Measurements from ENCODE around the gene PRKRA. TPM values are rescaled to one million over a fixed set of nuclear protein-coding genes. Genes with fewer than 3 reads are reported as not detected.

The PRKRA gene
- total RNA-seq, 2 donors from 2014 or later = 59.8 to 67.7 TPM

GRCh38 chr2:178485356-178485755, 34.4 kb upstream of the PRKRA start:
- no peaks in the 10 kb centered on the region for H3K9me3 ChIP-seq
- H3K36me3 ChIP-seq = no peaks in the 10 kb centered on the region
- intact Hi-C loops (cut with DNase I) = no loop called here
- H3K4me1 ChIP-seq (replicated peaks) = peaks cover 2% of the 10 kb centered on the region
- H3K27me3 ChIP-seq (replicated peaks; ENCODE audit: insufficient read depth) = no peaks in the 10 kb centered on the region
- H3K4me3 ChIP-seq = no peak overlapping the region
- WGBS = 68% methylated on average over 3 of the region's 3 CpGs
- no peak overlapping the region for H3K27ac ChIP-seq
- TF ChIP-seq, protein P1, sequence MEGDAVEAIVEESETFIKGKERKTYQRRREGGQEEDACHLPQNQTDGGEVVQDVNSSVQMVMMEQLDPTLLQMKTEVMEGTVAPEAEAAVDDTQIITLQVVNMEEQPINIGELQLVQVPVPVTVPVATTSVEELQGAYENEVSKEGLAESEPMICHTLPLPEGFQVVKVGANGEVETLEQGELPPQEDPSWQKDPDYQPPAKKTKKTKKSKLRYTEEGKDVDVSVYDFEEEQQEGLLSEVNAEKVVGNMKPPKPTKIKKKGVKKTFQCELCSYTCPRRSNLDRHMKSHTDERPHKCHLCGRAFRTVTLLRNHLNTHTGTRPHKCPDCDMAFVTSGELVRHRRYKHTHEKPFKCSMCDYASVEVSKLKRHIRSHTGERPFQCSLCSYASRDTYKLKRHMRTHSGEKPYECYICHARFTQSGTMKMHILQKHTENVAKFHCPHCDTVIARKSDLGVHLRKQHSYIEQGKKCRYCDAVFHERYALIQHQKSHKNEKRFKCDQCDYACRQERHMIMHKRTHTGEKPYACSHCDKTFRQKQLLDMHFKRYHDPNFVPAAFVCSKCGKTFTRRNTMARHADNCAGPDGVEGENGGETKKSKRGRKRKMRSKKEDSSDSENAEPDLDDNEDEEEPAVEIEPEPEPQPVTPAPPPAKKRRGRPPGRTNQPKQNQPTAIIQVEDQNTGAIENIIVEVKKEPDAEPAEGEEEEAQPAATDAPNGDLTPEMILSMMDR (IDR thresholded peaks at IDR 0.05) = no peak
- no peak for TF ChIP-seq POLR2A (IDR thresholded peaks at IDR 0.05)
- no peak for TF ChIP-seq POLR2AphosphoS5 (IDR thresholded peaks at IDR 0.05)
- DNase-seq (ENCODE audit: low spot score) = no peak

DNA sequence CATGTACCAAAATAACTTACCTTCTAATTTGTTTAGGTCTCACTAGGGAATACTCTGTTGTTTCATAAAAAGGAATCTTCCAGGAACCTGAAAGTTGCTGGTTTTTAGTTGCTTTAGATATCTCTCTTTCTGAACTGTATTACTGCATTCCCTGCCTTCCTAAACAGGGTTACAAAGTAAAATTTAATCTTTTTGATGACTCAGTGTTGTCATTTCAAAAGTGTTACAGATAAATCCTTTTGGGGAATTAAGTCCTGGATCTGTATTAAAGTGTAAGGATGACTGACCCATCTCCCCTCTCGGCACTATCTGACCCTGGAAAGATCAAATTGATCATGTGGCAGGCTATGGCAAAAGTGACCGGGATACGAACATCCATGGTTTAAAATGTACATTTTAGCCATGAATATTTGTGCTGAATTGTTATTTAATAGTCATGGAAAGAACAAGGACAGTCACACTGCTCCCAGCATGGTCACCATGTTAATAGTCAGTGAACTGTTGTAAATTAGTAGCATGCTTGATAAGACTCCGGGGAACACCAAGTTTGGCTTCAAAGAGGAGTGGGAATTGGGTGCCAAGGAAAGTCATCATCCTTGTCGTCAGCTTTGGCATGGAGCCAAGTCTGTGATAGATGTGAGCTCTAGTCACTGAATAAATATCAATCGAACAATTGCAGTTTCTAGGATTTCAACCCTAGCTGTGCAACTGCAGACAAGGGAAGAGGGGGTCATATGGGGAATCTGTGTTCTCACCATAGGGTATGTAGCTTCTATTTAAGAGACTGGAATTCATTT, 33.5 kb upstream of the PRKRA start:
- peaks cover 6% of the 10 kb centered on the region for H3K4me1 ChIP-seq (replicated peaks)
- no peaks in the 10 kb centered on the region for H3K27me3 ChIP-seq (replicated peaks; ENCODE audit: insufficient read depth)
- H3K36me3 ChIP-seq = no peaks in the 10 kb centered on the region
- TF ChIP-seq POLR2AphosphoS5 (IDR thresholded peaks at IDR 0.05) = no peak
- TF ChIP-seq, protein P1 (IDR thresholded peaks at IDR 0.05) = no peak
- no peak for TF ChIP-seq POLR2A (IDR thresholded peaks at IDR 0.05)
- no peak overlapping the region for H3K27ac ChIP-seq
- WGBS = 46% methylated on average over 6 of the region's 6 CpGs
- no peak overlapping the region for H3K4me3 ChIP-seq
- intact Hi-C loops (cut with DNase I) = no loop called here
- no peaks in the 10 kb centered on the region for H3K9me3 ChIP-seq
- no peak for DNase-seq (ENCODE audit: low spot score)

GRCh38 chr2:178482437-178482836, 31.5 kb upstream of the PRKRA start:
- H3K27me3 ChIP-seq (replicated peaks; ENCODE audit: insufficient read depth) = no peaks in the 10 kb centered on the region
- no peak overlapping the region for H3K27ac ChIP-seq
- intact Hi-C loops (cut with DNase I) = no loop called here
- H3K36me3 ChIP-seq = no peaks in the 10 kb centered on the region
- peaks cover 8% of the 10 kb centered on the region for H3K4me1 ChIP-seq (replicated peaks)
- TF ChIP-seq POLR2AphosphoS5 (IDR thresholded peaks at IDR 0.05) (no peak), POLR2A (IDR thresholded peaks at IDR 0.05) (no peak)
- TF ChIP-seq, protein P1 (IDR thresholded peaks at IDR 0.05) = no peak
- no peak for DNase-seq (ENCODE audit: low spot score)
- 95% methylated on average over 4 of the region's 4 CpGs for WGBS
- H3K9me3 ChIP-seq = no peaks in the 10 kb centered on the region
- H3K4me3 ChIP-seq = no peak overlapping the region

GRCh38 chr2:178480227-178481181, 29.5 kb upstream of the PRKRA start, which contains the start of gene PLEKHA3:
TSS of gene PLEKHA3 (plus strand) at chr2:178480457. CDS start at chr2:178480870, 413 bp downstream.
- TF ChIP-seq POLR2AphosphoS5 (IDR thresholded peaks at IDR 0.05) (peak; percentile 77), POLR2A (IDR thresholded peaks at IDR 0.05) (peak; percentile 86)
- TF ChIP-seq, protein P1 (IDR thresholded peaks at IDR 0.05) = peak in 1 of 4 experiments; percentile 19
- peak; percentile 91 for DNase-seq (ENCODE audit: low spot score)
- under 1% methylated on average over 71 of the region's 92 CpGs for WGBS

More at GRCh38 chr2:178480227-178481181, 29.5 kb upstream of the PRKRA start, which contains the start of gene PLEKHA3:
- Histone ChIP-seq H3K4me3 (peak within 1 kb of the TSS; percentile 78 to 88), H3K9me3 (no peaks in the 10 kb centered on the region), H3K4me1 (replicated peaks) (peaks cover 8% of the 10 kb centered on the region), H3K36me3 (no peaks in the 10 kb centered on the region), H3K27me3 (replicated peaks; ENCODE audit: insufficient read depth) (no peaks in the 10 kb centered on the region), H3K27ac (peak within 1 kb of the TSS; percentile 95 to 96)
- intact Hi-C loops (cut with DNase I) = no loop called here
